ENCODE measurements around the gene RARB. TPM values are rescaled to one million over a fixed set of nuclear protein-coding genes. Genes with fewer than 3 reads are reported as not detected.

The RARB gene
- total and polyA plus RNA-seq, 2 of the 13 experiments (the other 11 are each of a cell fraction or from before 2014, with no cell fraction given), result 0.16 TPM; not detected in 1

- no CpG with 5 or more reads among the region's 1 CpG for WGBS (ENCODE audit: low lambda C conversion rate)
- H3K9ac ChIP-seq (ENCODE audit: insufficient read depth, low read depth, low read length), result no peak overlapping the region
- H3K27me3 ChIP-seq (ENCODE audit: control insufficient read depth in 1 of 2, insufficient read depth in 2 of 2, low read length in 2 of 2), result no peaks in the 10 kb centered on the region
- H3K4me2 ChIP-seq (ENCODE audit: low read depth, low read length), result no peak overlapping the region
- FAIRE-seq (no peak), ATAC-seq (no peak), DNase-seq (ENCODE audit: low spot score) (no peak)
- no peak overlapping the region for H3K4me3 ChIP-seq (replicated peaks in 1 of 3; ENCODE audit: insufficient read depth in 1 of 3, low read depth in 2 of 3, low read length in 3 of 3)
- BruUV-seq (replicated peaks), result no TSS peak
- no peaks in the 10 kb centered on the region for H3K79me2 ChIP-seq (ENCODE audit: insufficient read depth, low read length)
- in situ Hi-C loops (cut with HindIII; ENCODE audit: extremely low pct_ligation_motif_present, low pct_unique_long_range_greater_than_20kb), result no loop called here
- ChIA-PET CTCF (ENCODE audit: low intra/inter-chr PET ratio, low total read pairs) (no interaction called here), POLR2A (no interaction called here)
- H3K36me3 ChIP-seq (replicated peaks in 1 of 2; ENCODE audit: control insufficient read depth in 1 of 2, insufficient read depth in 2 of 2, low read length in 2 of 2), result no peaks in the 10 kb centered on the region
- H4K20me1 ChIP-seq (ENCODE audit: insufficient read depth, low read length), result no peaks in the 10 kb centered on the region
- no peak overlapping the region for H2AFZ ChIP-seq (ENCODE audit: low read length)
- intact Hi-C loops (cut with micrococcal nuclease; ENCODE audit: unreplicated experiment), result no loop called here
- H3K4me1 ChIP-seq (ENCODE audit: insufficient read depth, low read length), result peaks cover 16% of the 10 kb centered on the region; the same call in 1 of the 2 replicates
- no peak overlapping the region for H3K27ac ChIP-seq (ENCODE audit: extremely low read length, insufficient read depth, low read length)
- no peaks in the 10 kb centered on the region for H3K9me3 ChIP-seq (ENCODE audit: low read length)
- TF ChIP-seq SIX1 (CRISPR knock-in tag; IDR thresholded peaks at IDR 0.05; ENCODE audit: borderline replicate concordance), result no peak
- TF ChIP-seq CENPX (CRISPR knock-in tag; IDR thresholded peaks at IDR 0.05), result no peak
- TF ChIP-seq MBD4 (IDR thresholded peaks at IDR 0.05; ENCODE audit: borderline replicate concordance, low read length), result no peak
- no peak for TF ChIP-seq ZNF292 (CRISPR knock-in tag; IDR thresholded peaks at IDR 0.05; ENCODE audit: borderline replicate concordance, low read depth)
- no peak for TF ChIP-seq ZNF318 (CRISPR knock-in tag; IDR thresholded peaks at IDR 0.05)
- TF ChIP-seq PITX1 (CRISPR knock-in tag; IDR thresholded peaks at IDR 0.05), result no peak
- TF ChIP-seq, protein P1, sequence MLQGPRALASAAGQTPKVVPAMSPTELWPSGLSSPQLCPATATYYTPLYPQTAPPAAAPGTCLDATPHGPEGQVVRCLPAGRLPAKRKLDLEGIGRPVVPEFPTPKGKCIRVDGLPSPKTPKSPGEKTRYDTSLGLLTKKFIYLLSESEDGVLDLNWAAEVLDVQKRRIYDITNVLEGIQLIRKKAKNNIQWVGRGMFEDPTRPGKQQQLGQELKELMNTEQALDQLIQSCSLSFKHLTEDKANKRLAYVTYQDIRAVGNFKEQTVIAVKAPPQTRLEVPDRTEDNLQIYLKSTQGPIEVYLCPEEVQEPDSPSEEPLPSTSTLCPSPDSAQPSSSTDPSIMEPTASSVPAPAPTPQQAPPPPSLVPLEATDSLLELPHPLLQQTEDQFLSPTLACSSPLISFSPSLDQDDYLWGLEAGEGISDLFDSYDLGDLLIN (CRISPR knock-in tag; IDR thresholded peaks at IDR 0.05; ENCODE audit: borderline replicate concordance), result no peak
- no peak for TF ChIP-seq BRD4 (CRISPR knock-in tag; IDR thresholded peaks at IDR 0.05)
- no peak for TF ChIP-seq ZBTB7B (CRISPR knock-in tag; IDR thresholded peaks at IDR 0.05)
- TF ChIP-seq, protein P2, sequence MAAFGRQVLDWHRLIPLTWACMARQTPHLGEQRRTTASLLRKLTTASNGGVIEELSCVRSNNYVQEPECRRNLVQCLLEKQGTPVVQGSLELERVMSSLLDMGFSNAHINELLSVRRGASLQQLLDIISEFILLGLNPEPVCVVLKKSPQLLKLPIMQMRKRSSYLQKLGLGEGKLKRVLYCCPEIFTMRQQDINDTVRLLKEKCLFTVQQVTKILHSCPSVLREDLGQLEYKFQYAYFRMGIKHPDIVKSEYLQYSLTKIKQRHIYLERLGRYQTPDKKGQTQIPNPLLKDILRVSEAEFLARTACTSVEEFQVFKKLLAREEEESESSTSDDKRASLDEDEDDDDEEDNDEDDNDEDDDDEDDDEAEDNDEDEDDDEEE (CRISPR knock-in tag; IDR thresholded peaks at IDR 0.05), result no peak
- no peak for TF ChIP-seq NR1H2 (CRISPR knock-in tag; IDR thresholded peaks at IDR 0.05; ENCODE audit: borderline replicate concordance, low read depth)
- no peak for TF ChIP-seq ELF4 (CRISPR knock-in tag; IDR thresholded peaks at IDR 0.05; ENCODE audit: borderline replicate concordance)
- no peak for TF ChIP-seq KDM4B (CRISPR knock-in tag; IDR thresholded peaks at IDR 0.05)
- no peak for TF ChIP-seq ATF5 (CRISPR knock-in tag; IDR thresholded peaks at IDR 0.05; ENCODE audit: low read depth)
- no peak for TF ChIP-seq HOXD1 (CRISPR knock-in tag; IDR thresholded peaks at IDR 0.05)
Measured at GRCh38 chr3:25419251-25419650, 8.8 kb upstream of the RARB start.

Data from HepG2 (cell line).